ENCODE measurements around the gene OLFM4.

OLFM4 gene

GRCh38 chr13:53028637-53029203 lies at the start of gene OLFM4:
Gene OLFM4 (plus strand): TSS chr13:53028813. CDS start chr13:53028837, 24 bp downstream.
- Histone ChIP-seq H3K4me1 (ENCODE audit: control insufficient read depth, insufficient read depth, low read length) (no peaks in the 10 kb centered on the region), H3K9me3 (ENCODE audit: control insufficient read depth, insufficient read depth, low read length) (no peaks in the 10 kb centered on the region), H3K36me3 (ENCODE audit: control insufficient read depth, insufficient read depth, low read length) (no peaks in the 10 kb centered on the region), H3K9ac (ENCODE audit: low read depth, low read length) (no peak within 1 kb of the TSS), H3K4me3 (ENCODE audit: low read depth, low read length) (no peak within 1 kb of the TSS), H3K27me3 (ENCODE audit: control insufficient read depth, insufficient read depth, low read length) (no peaks in the 10 kb centered on the region)

DNA sequence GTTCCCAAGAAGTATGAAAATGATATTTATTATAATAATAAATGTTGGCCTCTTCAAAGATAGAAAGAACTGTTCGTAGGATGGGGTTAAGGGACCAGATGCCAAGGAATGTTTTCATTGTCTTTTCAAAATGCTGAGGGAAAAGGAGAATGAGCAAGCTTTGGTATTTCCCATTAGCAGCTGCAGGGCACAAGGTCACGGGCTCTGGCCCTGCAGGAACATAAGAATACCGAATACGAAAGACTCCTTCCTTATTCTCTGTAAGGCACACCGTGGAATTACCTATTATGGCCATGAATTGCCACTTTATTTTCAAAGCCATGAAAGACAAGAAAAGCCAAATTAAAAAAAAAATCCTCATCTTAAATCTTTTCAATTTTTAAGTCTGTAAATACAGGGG lies 49.6 kb upstream of the OLFM4 start:
- H3K9me3 ChIP-seq (ENCODE audit: control insufficient read depth, insufficient read depth, low read length): no peaks in the 10 kb centered on the region
- no peaks in the 10 kb centered on the region for H3K4me1 ChIP-seq (ENCODE audit: control insufficient read depth, insufficient read depth, low read length)

GRCh38 chr13:52980695-52981094 lies 47.9 kb upstream of the OLFM4 start:
- Histone ChIP-seq H3K9me3 (ENCODE audit: control insufficient read depth, insufficient read depth, low read length) (no peaks in the 10 kb centered on the region), H3K36me3 (ENCODE audit: control insufficient read depth, insufficient read depth, low read length) (no peaks in the 10 kb centered on the region), H3K9ac (ENCODE audit: low read depth, low read length) (no peak overlapping the region), H3K27me3 (ENCODE audit: control insufficient read depth, insufficient read depth, low read length) (no peaks in the 10 kb centered on the region), H3K4me3 (ENCODE audit: low read depth, low read length) (no peak overlapping the region), H3K4me1 (ENCODE audit: control insufficient read depth, insufficient read depth, low read length) (no peaks in the 10 kb centered on the region)

More for the DNA sequence above, 49.6 kb upstream of the OLFM4 start:
- H3K4me3 ChIP-seq (ENCODE audit: low read depth, low read length): no peak overlapping the region
- H3K9ac ChIP-seq (ENCODE audit: low read depth, low read length): no peak overlapping the region
- H3K27me3 ChIP-seq (ENCODE audit: control insufficient read depth, insufficient read depth, low read length): no peaks in the 10 kb centered on the region
- H3K36me3 ChIP-seq (ENCODE audit: control insufficient read depth, insufficient read depth, low read length): no peaks in the 10 kb centered on the region

DNA sequence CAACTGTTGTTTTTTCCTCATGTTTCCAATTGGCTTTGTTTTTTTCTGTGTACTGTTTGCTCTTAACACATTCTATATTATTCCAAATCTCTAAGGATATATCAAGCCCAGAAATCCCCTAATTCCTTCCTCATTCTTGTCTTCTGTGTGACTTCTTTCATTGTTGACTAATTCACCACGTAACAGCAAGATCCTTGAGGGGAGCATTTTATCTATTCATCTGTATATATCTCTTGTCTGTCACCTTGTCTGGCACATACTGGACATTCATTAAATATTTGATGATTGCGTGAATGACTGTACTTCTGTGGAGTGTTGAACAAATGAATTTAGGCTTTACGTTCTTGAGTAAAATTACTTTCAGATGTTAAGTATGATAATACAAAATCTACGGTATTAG lies 44.8 kb upstream of the OLFM4 start:
- no peak overlapping the region for H3K9ac ChIP-seq (ENCODE audit: low read depth, low read length)
- no peaks in the 10 kb centered on the region for H3K4me1 ChIP-seq (ENCODE audit: control insufficient read depth, insufficient read depth, low read length)
- no peaks in the 10 kb centered on the region for H3K9me3 ChIP-seq (ENCODE audit: control insufficient read depth, insufficient read depth, low read length)
- no peaks in the 10 kb centered on the region for H3K36me3 ChIP-seq (ENCODE audit: control insufficient read depth, insufficient read depth, low read length)
- no peaks in the 10 kb centered on the region for H3K27me3 ChIP-seq (ENCODE audit: control insufficient read depth, insufficient read depth, low read length)
- no peak overlapping the region for H3K4me3 ChIP-seq (ENCODE audit: low read depth, low read length)

GRCh38 chr13:52984881-52985363 lies 43.7 kb upstream of the OLFM4 start:
- H3K4me3 ChIP-seq (ENCODE audit: low read depth, low read length): no peak overlapping the region
- H3K27me3 ChIP-seq (ENCODE audit: control insufficient read depth, insufficient read depth, low read length): no peaks in the 10 kb centered on the region
- no peaks in the 10 kb centered on the region for H3K9me3 ChIP-seq (ENCODE audit: control insufficient read depth, insufficient read depth, low read length)
- no peaks in the 10 kb centered on the region for H3K4me1 ChIP-seq (ENCODE audit: control insufficient read depth, insufficient read depth, low read length)
- H3K9ac ChIP-seq (ENCODE audit: low read depth, low read length): no peak overlapping the region
- H3K36me3 ChIP-seq (ENCODE audit: control insufficient read depth, insufficient read depth, low read length): no peaks in the 10 kb centered on the region

DNA sequence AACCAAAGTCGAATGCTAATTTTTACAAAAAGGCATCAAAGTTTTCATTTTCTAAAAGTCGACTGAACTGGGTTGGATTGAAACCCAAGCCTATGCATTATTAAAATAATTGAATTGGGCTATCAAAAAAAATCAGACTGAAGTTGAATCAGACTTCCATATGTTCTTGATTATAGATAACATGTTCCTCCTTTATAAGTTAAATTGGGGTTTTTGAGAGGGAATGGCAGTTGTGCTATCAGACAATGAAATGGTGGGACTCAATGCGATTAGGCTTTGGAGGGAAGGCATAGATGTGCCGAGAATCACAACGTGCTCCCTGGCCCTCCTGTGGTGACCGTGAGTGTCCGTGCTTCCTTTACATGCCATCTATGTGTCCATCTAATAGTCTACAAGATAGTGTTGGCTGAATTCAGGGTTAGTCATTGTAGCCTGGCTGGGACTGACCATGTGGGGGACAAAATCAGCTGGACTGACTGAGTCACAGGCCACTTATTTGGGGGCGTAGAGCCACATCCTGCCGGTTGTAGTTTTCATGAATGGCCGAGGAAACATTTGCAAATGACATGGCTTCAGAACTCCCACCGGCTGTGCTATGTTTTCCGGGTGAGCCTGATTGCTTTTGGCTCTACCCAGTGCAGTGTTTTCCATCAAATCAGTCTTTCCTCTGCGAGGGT lies 37.1 kb upstream of the OLFM4 start:
- no peak overlapping the region for H3K9ac ChIP-seq (ENCODE audit: low read depth, low read length)
- H3K9me3 ChIP-seq (ENCODE audit: control insufficient read depth, insufficient read depth, low read length): no peaks in the 10 kb centered on the region
- no peak overlapping the region for H3K4me3 ChIP-seq (ENCODE audit: low read depth, low read length)
- H3K4me1 ChIP-seq (ENCODE audit: control insufficient read depth, insufficient read depth, low read length): peaks cover 7% of the 10 kb centered on the region
- no peaks in the 10 kb centered on the region for H3K27me3 ChIP-seq (ENCODE audit: control insufficient read depth, insufficient read depth, low read length)
- no peaks in the 10 kb centered on the region for H3K36me3 ChIP-seq (ENCODE audit: control insufficient read depth, insufficient read depth, low read length)

- H3K9me3 ChIP-seq (ENCODE audit: control insufficient read depth, insufficient read depth, low read length): no peaks in the 10 kb centered on the region
- peaks cover 7% of the 10 kb centered on the region for H3K4me1 ChIP-seq (ENCODE audit: control insufficient read depth, insufficient read depth, low read length)
- no peaks in the 10 kb centered on the region for H3K36me3 ChIP-seq (ENCODE audit: control insufficient read depth, insufficient read depth, low read length)
- H3K9ac ChIP-seq (ENCODE audit: low read depth, low read length): no peak overlapping the region
- H3K27me3 ChIP-seq (ENCODE audit: control insufficient read depth, insufficient read depth, low read length): no peaks in the 10 kb centered on the region
- no peak overlapping the region for H3K4me3 ChIP-seq (ENCODE audit: low read depth, low read length)
These were observed 36.5 kb upstream of the OLFM4 start for GRCh38 chr13:52992110-52992509.

- no peak overlapping the region for H3K4me3 ChIP-seq (ENCODE audit: low read depth, low read length)
- H3K9ac ChIP-seq (ENCODE audit: low read depth, low read length): no peak overlapping the region
- no peaks in the 10 kb centered on the region for H3K27me3 ChIP-seq (ENCODE audit: control insufficient read depth, insufficient read depth, low read length)
- no peaks in the 10 kb centered on the region for H3K9me3 ChIP-seq (ENCODE audit: control insufficient read depth, insufficient read depth, low read length)
- no peaks in the 10 kb centered on the region for H3K36me3 ChIP-seq (ENCODE audit: control insufficient read depth, insufficient read depth, low read length)
- peaks cover 7% of the 10 kb centered on the region for H3K4me1 ChIP-seq (ENCODE audit: control insufficient read depth, insufficient read depth, low read length)
These were observed 34.6 kb upstream of the OLFM4 start for GRCh38 chr13:52994051-52994450.

DNA sequence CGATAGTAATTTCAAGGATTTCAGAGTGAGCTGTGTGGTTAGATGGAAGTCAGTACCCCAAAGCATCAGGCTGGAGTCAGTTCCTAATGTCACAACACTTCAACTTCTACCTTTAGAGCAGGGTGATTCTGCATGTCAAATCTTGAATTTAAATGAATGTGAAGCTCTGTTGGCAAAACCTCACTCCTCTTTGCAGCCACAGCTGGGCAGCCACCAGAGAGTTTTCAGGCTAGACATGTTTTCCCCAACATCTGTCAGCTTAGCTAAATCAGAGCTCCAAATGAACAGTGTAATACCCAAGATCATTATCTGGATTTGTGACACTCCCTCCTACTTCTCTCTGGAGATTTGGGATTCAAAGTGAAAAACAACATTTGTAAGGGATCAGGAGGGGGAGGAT lies 33.7 kb upstream of the OLFM4 start:
- Histone ChIP-seq H3K9ac (ENCODE audit: low read depth, low read length) (no peak overlapping the region), H3K36me3 (ENCODE audit: control insufficient read depth, insufficient read depth, low read length) (no peaks in the 10 kb centered on the region), H3K4me3 (ENCODE audit: low read depth, low read length) (no peak overlapping the region), H3K4me1 (ENCODE audit: control insufficient read depth, insufficient read depth, low read length) (peaks cover 7% of the 10 kb centered on the region), H3K9me3 (ENCODE audit: control insufficient read depth, insufficient read depth, low read length) (no peaks in the 10 kb centered on the region), H3K27me3 (ENCODE audit: control insufficient read depth, insufficient read depth, low read length) (no peaks in the 10 kb centered on the region)

- H3K4me1 ChIP-seq (ENCODE audit: control insufficient read depth, insufficient read depth, low read length): peaks cover 7% of the 10 kb centered on the region
- no peak overlapping the region for H3K9ac ChIP-seq (ENCODE audit: low read depth, low read length)
- no peaks in the 10 kb centered on the region for H3K27me3 ChIP-seq (ENCODE audit: control insufficient read depth, insufficient read depth, low read length)
- no peaks in the 10 kb centered on the region for H3K9me3 ChIP-seq (ENCODE audit: control insufficient read depth, insufficient read depth, low read length)
- H3K4me3 ChIP-seq (ENCODE audit: low read depth, low read length): no peak overlapping the region
- H3K36me3 ChIP-seq (ENCODE audit: control insufficient read depth, insufficient read depth, low read length): no peaks in the 10 kb centered on the region
These were observed 32.7 kb upstream of the OLFM4 start for GRCh38 chr13:52995946-52996345.

GRCh38 chr13:52997951-52998876 lies 30.4 kb upstream of the OLFM4 start:
- Histone ChIP-seq H3K27me3 (ENCODE audit: control insufficient read depth, insufficient read depth, low read length) (no peaks in the 10 kb centered on the region), H3K4me3 (ENCODE audit: low read depth, low read length) (no peak overlapping the region), H3K9me3 (ENCODE audit: control insufficient read depth, insufficient read depth, low read length) (no peaks in the 10 kb centered on the region), H3K36me3 (ENCODE audit: control insufficient read depth, insufficient read depth, low read length) (no peaks in the 10 kb centered on the region), H3K4me1 (ENCODE audit: control insufficient read depth, insufficient read depth, low read length) (peaks cover 7% of the 10 kb centered on the region), H3K9ac (ENCODE audit: low read depth, low read length) (no peak overlapping the region)
